A549 treated with CpdA at 1 μM for 4 hours (cell line): ENCODE results near the gene GRK3. TPM values are rescaled to one million over a fixed set of nuclear protein-coding genes. Genes with fewer than 3 reads are reported as not detected.

Experiments used
- total RNA-seq: library from RNA; stranded (reverse); fragments of 200-300 nt; extraction: Qiagen RNA extraction; gene quantifications from 5 replicates; pipeline ENCODE4 v1.2.3, GENCODE V29; 2022; ENCODE audit warnings: low read depth

The GRK3 gene
- 3.1 to 4.5 TPM (median 3.8 TPM) in 5 replicates for total RNA-seq

GRCh38 chr22:25564320-25564978 lies at the start of gene GRK3:
Gene GRK3 (plus strand): TSS chr22:25564675. CDS start chr22:25565041, 366 bp downstream.

GRCh38 chr22:25741692-25742626 lies 177.5 kb downstream of the GRK3 start, which contains the start of gene MYO18B:
Gene MYO18B (plus strand): TSS chr22:25742188. CDS start chr22:25761093, 18,905 bp downstream.

Other genes with a start within 250 kb of the GRK3 start
- 0.01 to 0.04 TPM (median 0.01 TPM) in 3 of 5 replicates, not detected in the others for gene MYO18B, start 177.5 kb downstream of the GRK3 start, total RNA-seq